KMS-11 (cell line): Measurements from ENCODE around the gene PARD3B.

Experiments
- H2AFZ ChIP-seq: fragments of 200-600 bp; sonication (generic); 2 replicates; pipeline ENCODE4 v1.6.1; 2016; ENCODE audit warnings: antibody characterized with exemption, mixed run types, low read depth
- H3K27ac ChIP-seq: fragments of 200-600 bp; sonication (generic); 2 replicates; pipeline ENCODE4 v1.6.1; 2016; ENCODE audit warnings: mild to moderate bottlenecking, mixed run types
- H3K27me3 ChIP-seq: fragments of 200-600 bp; sonication (generic); 2 replicates; pipeline ENCODE4 v1.6.1; 2017; ENCODE audit warnings: mild to moderate bottlenecking, low read depth, mixed run types, moderate library complexity; ENCODE audit not compliant: insufficient read depth
- H3K36me3 ChIP-seq: fragments of 200-600 bp; sonication (generic); 2 replicates; pipeline ENCODE4 v1.6.1; 2017; ENCODE audit warnings: mild to moderate bottlenecking, mixed run types; ENCODE audit not compliant: insufficient read depth
- H3K4me1 ChIP-seq: fragments of 200-600 bp; sonication (generic); 2 replicates; pipeline ENCODE4 v1.6.1; 2016; ENCODE audit warnings: mild to moderate bottlenecking, low read depth, mixed run types; ENCODE audit not compliant: poor library complexity, severe bottlenecking
- H3K4me2 ChIP-seq: fragments of 200-600 bp; sonication (generic); 2 replicates; pipeline ENCODE4 v1.7.0; 2016; ENCODE audit warnings: mild to moderate bottlenecking, mixed run types
- H3K4me3 ChIP-seq: fragments of 200-600 bp; sonication (generic); IDR thresholded peaks from 2 replicates; pipeline ENCODE4 v1.6.1; 2017; ENCODE audit warnings: low read depth, low read length, mixed read lengths; ENCODE audit not compliant: insufficient read depth
- H3K79me2 ChIP-seq: fragments of 200-600 bp; sonication (generic); 2 replicates; pipeline ENCODE4 v1.6.1; 2016; ENCODE audit warnings: low read depth, mixed run types; ENCODE audit not compliant: insufficient read depth
- H3K9ac ChIP-seq: fragments of 200-600 bp; sonication (generic); 2 replicates; pipeline ENCODE4 v1.6.1; 2016; ENCODE audit warnings: mild to moderate bottlenecking, mixed run types
- H4K20me1 ChIP-seq: fragments of 200-600 bp; sonication (generic); 2 replicates; pipeline ENCODE4 v1.6.1; 2016; ENCODE audit warnings: mild to moderate bottlenecking, mixed run types; ENCODE audit not compliant: insufficient read depth
- TF ChIP-seq, protein P1 (sequence below): fragments of 200-600 bp; sonication (generic); conservative IDR thresholded peaks from 2 replicates; pipeline ENCODE4 v1.6.1; 2017; ENCODE audit warnings: low read depth, mild to moderate bottlenecking, antibody characterized with exemption, low read length, moderate library complexity, mixed read lengths

The PARD3B gene

DNA sequence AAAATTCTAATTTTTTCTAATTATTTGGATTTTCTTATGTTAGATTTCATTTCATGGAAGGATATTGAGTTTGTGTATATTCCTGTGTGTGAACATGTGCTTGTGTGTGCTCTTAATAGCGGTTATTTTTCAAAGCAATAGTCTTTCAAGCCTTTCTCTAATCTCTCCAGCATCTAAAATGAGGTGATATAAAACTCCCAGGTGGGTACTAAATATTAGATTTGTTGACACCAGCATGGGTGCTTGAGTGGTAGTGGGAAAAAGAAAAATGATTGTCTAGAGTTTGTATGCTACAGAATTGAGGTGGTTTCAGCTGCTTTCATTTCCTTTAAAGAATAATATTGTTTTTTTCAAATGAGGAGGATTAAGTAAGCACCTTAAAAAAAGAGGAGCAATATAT, 296.8 kb downstream of the PARD3B start:
- no peak overlapping the region for H3K9ac ChIP-seq
- TF ChIP-seq, protein P1, sequence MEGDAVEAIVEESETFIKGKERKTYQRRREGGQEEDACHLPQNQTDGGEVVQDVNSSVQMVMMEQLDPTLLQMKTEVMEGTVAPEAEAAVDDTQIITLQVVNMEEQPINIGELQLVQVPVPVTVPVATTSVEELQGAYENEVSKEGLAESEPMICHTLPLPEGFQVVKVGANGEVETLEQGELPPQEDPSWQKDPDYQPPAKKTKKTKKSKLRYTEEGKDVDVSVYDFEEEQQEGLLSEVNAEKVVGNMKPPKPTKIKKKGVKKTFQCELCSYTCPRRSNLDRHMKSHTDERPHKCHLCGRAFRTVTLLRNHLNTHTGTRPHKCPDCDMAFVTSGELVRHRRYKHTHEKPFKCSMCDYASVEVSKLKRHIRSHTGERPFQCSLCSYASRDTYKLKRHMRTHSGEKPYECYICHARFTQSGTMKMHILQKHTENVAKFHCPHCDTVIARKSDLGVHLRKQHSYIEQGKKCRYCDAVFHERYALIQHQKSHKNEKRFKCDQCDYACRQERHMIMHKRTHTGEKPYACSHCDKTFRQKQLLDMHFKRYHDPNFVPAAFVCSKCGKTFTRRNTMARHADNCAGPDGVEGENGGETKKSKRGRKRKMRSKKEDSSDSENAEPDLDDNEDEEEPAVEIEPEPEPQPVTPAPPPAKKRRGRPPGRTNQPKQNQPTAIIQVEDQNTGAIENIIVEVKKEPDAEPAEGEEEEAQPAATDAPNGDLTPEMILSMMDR, result no peak
- H4K20me1 ChIP-seq, result peaks cover 3% of the 10 kb centered on the region; the same call in 1 of the 2 replicates
- H3K79me2 ChIP-seq, result no peaks in the 10 kb centered on the region
- H2AFZ ChIP-seq, result no peak overlapping the region
- H3K4me1 ChIP-seq, result peaks cover 39% of the 10 kb centered on the region
- peak overlapping the region; percentile 38 for H3K27ac ChIP-seq
- H3K4me3 ChIP-seq, result no peak overlapping the region
- peak overlapping the region; percentile 57 for H3K4me2 ChIP-seq
- no peaks in the 10 kb centered on the region for H3K27me3 ChIP-seq
- no peaks in the 10 kb centered on the region for H3K36me3 ChIP-seq

DNA sequence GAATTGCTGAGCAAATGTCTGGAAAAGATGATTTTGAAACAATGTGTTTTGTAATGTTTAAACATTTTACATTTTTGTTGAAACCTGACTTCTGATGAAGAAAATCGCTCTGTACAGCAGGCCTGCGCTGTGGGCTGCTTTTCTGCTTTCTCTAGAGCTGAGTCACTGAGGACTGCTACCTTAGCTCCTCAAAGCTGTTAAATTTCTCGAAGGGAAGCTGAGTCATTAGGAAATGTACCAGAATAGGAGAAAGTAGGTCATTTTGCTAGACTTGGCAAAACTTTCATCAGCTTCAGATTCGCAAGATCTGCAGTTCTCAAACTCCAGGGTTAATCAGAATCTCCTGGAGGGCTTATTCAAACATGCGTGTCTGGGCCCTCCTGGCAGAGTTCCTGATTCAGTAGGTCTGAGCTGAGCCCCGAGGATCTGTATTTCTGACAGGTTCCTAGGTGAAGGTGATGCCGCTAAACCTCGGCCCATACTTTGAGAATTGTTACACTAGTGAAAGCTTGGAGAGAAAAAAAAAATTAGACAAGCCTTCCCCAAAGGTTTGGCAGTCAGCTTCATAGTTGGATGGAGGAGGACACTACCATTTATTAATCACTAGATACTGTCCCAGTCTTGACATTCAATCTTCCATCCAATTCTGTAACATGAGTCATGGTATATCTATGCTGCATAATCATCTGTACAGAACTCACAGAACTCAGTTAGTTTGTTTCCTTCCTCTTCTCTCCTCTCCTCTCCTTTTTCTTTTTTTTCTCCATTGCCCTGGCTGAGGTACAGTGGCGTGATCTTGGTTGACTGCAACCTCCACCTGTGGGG, 297.6 kb downstream of the PARD3B start:
- Histone ChIP-seq H3K27ac (peak overlapping the region; percentile 38), H3K4me2 (peak overlapping the region; percentile 57), H2AFZ (no peak overlapping the region), H3K36me3 (no peaks in the 10 kb centered on the region), H3K9ac (no peak overlapping the region), H3K4me3 (no peak overlapping the region), H3K27me3 (no peaks in the 10 kb centered on the region), H3K4me1 (peaks cover 39% of the 10 kb centered on the region), H4K20me1 (peaks cover 3% of the 10 kb centered on the region; the same call in 1 of the 2 replicates), H3K79me2 (no peaks in the 10 kb centered on the region)
- TF ChIP-seq, protein P1, result no peak

DNA sequence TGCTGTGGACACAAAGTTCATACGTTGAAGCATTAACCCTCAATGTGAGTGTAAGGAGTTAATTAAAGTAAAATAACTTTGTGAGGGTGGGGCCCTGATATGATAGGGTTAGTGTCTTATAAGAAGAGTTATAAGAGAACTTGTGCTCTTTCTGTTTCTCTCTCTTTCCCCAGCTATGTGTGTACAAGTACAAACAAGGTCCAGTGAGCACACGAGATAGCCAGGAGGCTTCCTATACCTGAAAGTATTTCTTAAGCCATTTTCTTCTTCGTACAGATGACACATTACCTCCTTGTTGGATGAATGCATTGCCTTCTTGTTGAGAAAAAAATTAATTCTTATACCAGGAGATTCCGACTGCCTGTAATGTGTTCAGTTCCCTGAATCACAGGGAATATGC, 301.2 kb downstream of the PARD3B start:
- no peak overlapping the region for H2AFZ ChIP-seq
- no peak overlapping the region for H3K4me3 ChIP-seq
- H3K4me1 ChIP-seq, result peaks cover 23% of the 10 kb centered on the region
- no peak overlapping the region for H3K9ac ChIP-seq
- H3K4me2 ChIP-seq, result no peak overlapping the region
- H3K27me3 ChIP-seq, result no peaks in the 10 kb centered on the region
- TF ChIP-seq, protein P1, result no peak
- no peaks in the 10 kb centered on the region for H3K36me3 ChIP-seq
- no peak overlapping the region for H3K27ac ChIP-seq
- peaks cover 3% of the 10 kb centered on the region; the same call in 1 of the 2 replicates for H4K20me1 ChIP-seq
- no peaks in the 10 kb centered on the region for H3K79me2 ChIP-seq

DNA sequence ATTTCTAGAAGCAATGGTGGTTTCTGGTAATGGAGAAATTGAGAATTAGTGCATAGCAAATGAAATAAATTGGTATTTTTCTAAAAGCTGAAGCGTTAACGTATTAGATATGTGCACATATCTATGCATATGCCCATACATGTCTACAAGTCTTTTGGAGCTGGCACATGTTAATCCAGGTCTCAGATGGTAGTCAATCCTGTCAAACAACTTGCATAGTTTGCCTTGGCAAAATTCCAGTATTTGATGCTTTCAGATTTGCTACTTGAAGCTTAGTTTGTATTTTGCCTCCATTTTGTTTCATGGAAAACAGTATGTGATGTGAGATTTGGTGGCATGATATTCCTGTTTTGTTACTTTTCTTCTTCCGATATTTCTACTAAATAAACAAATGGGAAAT, 304.6 kb downstream of the PARD3B start:
- Histone ChIP-seq H4K20me1 (no peaks in the 10 kb centered on the region), H3K4me3 (no peak overlapping the region), H2AFZ (no peak overlapping the region), H3K4me2 (no peak overlapping the region), H3K9ac (no peak overlapping the region), H3K27me3 (no peaks in the 10 kb centered on the region), H3K4me1 (no peaks in the 10 kb centered on the region), H3K79me2 (no peaks in the 10 kb centered on the region), H3K36me3 (no peaks in the 10 kb centered on the region), H3K27ac (no peak overlapping the region)
- TF ChIP-seq, protein P1, result no peak
